HCT116 (cell line): Measurements from ENCODE around the gene RFXANK. TPM values are rescaled to one million over a fixed set of nuclear protein-coding genes. Genes with fewer than 3 reads are reported as not detected.
A peak's percentile ranks its signal among the peaks of the same experiment; 100 is the strongest.

Source experiments
- ATAC-seq: fragments of 200-7000 bp; cut with Tn5 transposase; 2 replicates; pipeline ENCODE4 v1.9.1; 2020; ENCODE audit warnings: mild to moderate bottlenecking, moderate library complexity
- BruUV-seq: library from RNA; stranded (reverse); fragments of 400-500 nt; replicated peaks from 2 replicates; lab custom pipeline; 2021; lab: Mats Ljungman, UMichigan
- CTCF ChIA-PET: fragments of 300-600 bp; sonication (Branson Sonifier 250); formaldehyde crosslinking; loops from one replicate; lab custom pipeline; 2021; ENCODE audit warnings: antibody characterized with exemption; lab: Charles Lee
- POLR2A ChIA-PET: fragments of 300-600, 350-600 bp; sonication (Branson Sonifier 250); formaldehyde crosslinking; loops from one replicate; lab custom pipeline; 2021; ENCODE audit warnings: antibody characterized with exemption; lab: Charles Lee
- RAD21 ChIA-PET, 2 experiments: fragments of 300-600 bp; sonication (Branson Sonifier 250); formaldehyde crosslinking; loops; one replicate each; lab custom pipeline; 2023; ENCODE audit warnings: low total read pairs in 2 of 2; ENCODE audit not compliant: uncharacterized antibody in 2 of 2, unreplicated experiment in 2 of 2, low non-redundant PET in 1 of 2; lab: Charles Lee
- DNase-seq: peaks from one replicate; pipeline ENCODE4 v3.0.0-alpha.2; 2010; ENCODE audit warnings: low read depth, low spot score
- H2AFZ ChIP-seq: fragments of 200-600 bp; shearing (Covaris generic), sonication (generic); 2 replicates; pipeline ENCODE4 v1.6.1; 2017; ENCODE audit warnings: low read depth, mixed run types, mixed read lengths, antibody characterized with exemption, low read length; ENCODE audit not compliant: poor library complexity, severe bottlenecking
- H3K27ac ChIP-seq: 2 replicates; pipeline ENCODE4 v1.5.1; 2012; ENCODE audit warnings: low read depth, low read length
- H3K27me3 ChIP-seq: fragments of 200-600 bp; sonication (generic); 2 replicates; pipeline ENCODE4 v1.6.1; 2016; ENCODE audit warnings: mixed run types, low read length, mixed read lengths; ENCODE audit not compliant: insufficient read depth
- H3K36me3 ChIP-seq, 2 experiments: fragments of 200-500 bp in 1 of 2; fragments of 200-600 bp in 1 of 2; sonication (Bioruptor generic) in 1 of 2; sonication (generic) in 1 of 2; 2 replicates each; pipeline versions ENCODE4 v1.5.1 to v1.6.1; 2014 to 2016; ENCODE audit warnings: low read length in 2 of 2, inconsistent platforms in 1 of 2, mixed read lengths in 1 of 2, mixed run types in 1 of 2; ENCODE audit not compliant: insufficient read depth in 2 of 2, control insufficient read depth in 1 of 2
- H3K4me1 ChIP-seq, 2 experiments: fragments of 200-600 bp in 1 of 2; sonication (generic) in 1 of 2; 2 replicates each; pipeline versions ENCODE4 v1.5.1 to v1.6.1; 2012 to 2017; ENCODE audit warnings: low read length in 2 of 2, inconsistent platforms in 1 of 2, mild to moderate bottlenecking in 1 of 2, mixed read lengths in 1 of 2, mixed run types in 1 of 2, moderate library complexity in 1 of 2; ENCODE audit not compliant: insufficient read depth in 2 of 2, control insufficient read depth in 1 of 2
- H3K4me2 ChIP-seq: fragments of 200-600 bp; sonication (generic); 2 replicates; pipeline ENCODE4 v1.6.1; 2017; ENCODE audit warnings: mixed run types, low read length, mixed read lengths
- H3K4me3 ChIP-seq, 2 experiments: fragments of 200-600 bp in 1 of 2; sonication (generic) in 1 of 2; replicated peaks in 1 of 2; 2 replicates each; pipeline ENCODE4 v1.5.1; 2011 to 2016; ENCODE audit warnings: low read length in 2 of 2, control low read depth in 1 of 2, low read depth in 1 of 2, mild to moderate bottlenecking in 1 of 2, mixed read lengths in 1 of 2, mixed run types in 1 of 2
- H3K79me2 ChIP-seq: fragments of 200-600 bp; sonication (generic); 2 replicates; pipeline ENCODE4 v1.6.1; 2017; ENCODE audit warnings: mild to moderate bottlenecking, mixed run types, low read length, moderate library complexity, mixed read lengths; ENCODE audit not compliant: insufficient read depth
- H3K9ac ChIP-seq: fragments of 200-600 bp; sonication (generic); 2 replicates; pipeline ENCODE4 v1.6.1; 2016; ENCODE audit warnings: low read length, mixed read lengths
- H3K9me2 ChIP-seq: fragments of 200-600 bp; sonication (generic), shearing (Covaris generic); 2 replicates; pipeline ENCODE4 v1.6.1; 2017; ENCODE audit warnings: mixed run types, mild to moderate bottlenecking, moderate library complexity; ENCODE audit not compliant: insufficient read depth
- H3K9me3 ChIP-seq, 2 experiments: fragments of 200-500 bp in 1 of 2; fragments of 200-600 bp in 1 of 2; sonication (Bioruptor generic) in 1 of 2; sonication (generic) in 1 of 2; 2 replicates each; pipeline ENCODE4 v1.6.1; 2014 to 2017; ENCODE audit warnings: low read length in 2 of 2, mixed read lengths in 2 of 2, inconsistent platforms in 1 of 2, low read depth in 1 of 2, mild to moderate bottlenecking in 1 of 2, mixed run types in 1 of 2, moderate library complexity in 1 of 2; ENCODE audit not compliant: control insufficient read depth in 1 of 2, insufficient read depth in 1 of 2
- H4K20me1 ChIP-seq: fragments of 200-600 bp; sonication (generic), shearing (Covaris generic); 2 replicates; pipeline ENCODE4 v1.6.1; 2017; ENCODE audit warnings: mixed run types, mild to moderate bottlenecking, moderate library complexity; ENCODE audit not compliant: insufficient read depth
- MAX ChIP-seq: IDR thresholded peaks from 2 replicates; pipeline ENCODE4 v1.6.1; 2012
- RAD21 ChIP-seq: IDR thresholded peaks from 2 replicates; pipeline ENCODE4 v1.6.1; 2012; ENCODE audit warnings: low read depth, mild to moderate bottlenecking
- ZNF274 ChIP-seq: fragments of 200-500 bp; sonication (Bioruptor generic); IDR thresholded peaks from 2 replicates; pipeline ENCODE4 v1.6.1; 2014; ENCODE audit warnings: mild to moderate bottlenecking, low read depth, low read length, inconsistent platforms
- intact Hi-C: fragments of 100-400 bp; cut with micrococcal nuclease; formaldehyde crosslinking; loops from 2 replicates; pipeline ENCODE4 v1.10.0; 2022
- total RNA-seq: library from RNA; stranded (reverse); gene quantifications from one replicate; pipeline ENCODE4 v1.2.1, GENCODE V29; 2021; ENCODE audit not compliant: unreplicated experiment
- TF ChIP-seq, protein P1 (sequence below), 3 experiments: fragments of 200-600 bp in 1 of 3; sonication (generic) in 1 of 3; IDR thresholded peaks in 2 of 3; conservative IDR thresholded peaks in 1 of 3; 2 replicates each; pipeline ENCODE4 v1.5.1; 2012 to 2017; ENCODE audit warnings: low read depth in 2 of 3, low read length in 2 of 3, antibody characterized with exemption in 1 of 3, borderline replicate concordance in 1 of 3, control low read depth in 1 of 3, mild to moderate bottlenecking in 1 of 3, mixed read lengths in 1 of 3, mixed run types in 1 of 3, moderate library complexity in 1 of 3; ENCODE audit not compliant: insufficient read depth in 1 of 3

Gene RFXANK
- total RNA-seq, 1 experiment from 2014 or later = 78.9 TPM

DNA sequence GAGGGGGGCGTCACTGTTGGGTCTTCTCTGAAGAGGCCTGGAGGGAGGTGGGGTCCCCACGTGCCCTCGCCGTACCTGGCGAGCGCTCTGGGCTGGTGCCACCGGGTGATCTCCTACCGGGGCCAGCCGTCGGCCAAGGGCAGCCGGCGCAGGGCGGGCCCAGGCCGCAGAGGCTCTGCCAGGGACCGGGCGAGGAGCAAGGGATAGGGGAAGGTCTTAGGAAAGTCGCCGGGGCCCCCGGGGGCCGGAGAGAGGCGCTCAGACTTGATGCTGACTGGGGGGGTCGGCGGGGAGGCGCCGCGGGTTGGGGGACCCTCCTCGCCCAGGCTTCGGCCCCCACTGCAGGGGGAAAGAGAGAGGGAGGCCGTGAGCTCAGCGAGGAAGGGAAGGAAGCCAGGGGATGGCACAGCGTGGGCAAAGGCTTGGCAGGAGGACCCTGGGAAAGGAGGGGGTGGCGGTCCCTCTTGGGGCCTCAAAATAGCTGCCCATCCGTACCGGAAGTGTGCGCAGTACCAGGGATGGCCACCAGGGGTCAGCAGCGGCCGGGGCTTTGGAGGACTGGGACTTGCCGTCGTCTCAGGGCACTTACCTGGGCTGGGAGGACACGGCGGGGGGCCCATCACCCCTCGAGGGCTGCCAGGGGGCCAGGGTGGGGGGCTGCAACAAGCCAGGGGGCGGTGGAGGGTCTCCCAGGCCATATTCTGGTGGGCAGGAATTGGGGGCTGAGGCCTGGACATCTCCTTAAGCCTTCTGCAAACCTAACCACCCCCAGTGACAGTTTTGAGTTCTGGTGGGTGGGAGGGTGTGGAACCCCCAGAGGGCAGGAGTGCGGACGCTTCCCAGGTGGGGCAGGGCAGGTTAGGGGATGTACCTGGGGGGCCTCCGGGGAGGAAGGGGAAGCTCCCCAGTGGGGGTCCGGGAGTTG lies 46.1 kb upstream of the RFXANK start:
- no peaks in the 10 kb centered on the region for H3K9me3 ChIP-seq
- H3K9ac ChIP-seq = no peak overlapping the region
- ChIA-PET POLR2A (interaction anchor here (0.8 kb wide), 1 partner anchor 10 kb away, joined by 3 read pairs; no protein-coding TSS in a partner anchor), RAD21 (interaction anchor here (0.8 to 1.4 kb wide), 2 partner anchors 28 to 29 kb away, joined by 3 to 4 read pairs; no protein-coding TSS in a partner anchor), CTCF (interaction anchor here (0.6 to 3.3 kb wide), 7 partner anchors 10 to 408 kb away, joined by 3 to 15 read pairs (median 3); partner anchors contain the start of gene SLC25A42)
- ATAC-seq (peak; percentile 92), DNase-seq (no peak)
- H3K79me2 ChIP-seq = no peaks in the 10 kb centered on the region
- H3K27ac ChIP-seq = no peak overlapping the region
- H3K4me3 ChIP-seq = no peak overlapping the region
- intact Hi-C loops = loop anchor here (1.0 to 5.0 kb wide), 3 partner anchors 29 to 346 kb away; no protein-coding TSS in a partner anchor
- H4K20me1 ChIP-seq = no peaks in the 10 kb centered on the region
- no peaks in the 10 kb centered on the region for H3K9me2 ChIP-seq
- H3K4me2 ChIP-seq = no peak overlapping the region
- TF ChIP-seq MAX = no peak
- no peak for TF ChIP-seq ZNF274
- peak; percentile 91 for TF ChIP-seq RAD21
- TF ChIP-seq, protein P1, sequence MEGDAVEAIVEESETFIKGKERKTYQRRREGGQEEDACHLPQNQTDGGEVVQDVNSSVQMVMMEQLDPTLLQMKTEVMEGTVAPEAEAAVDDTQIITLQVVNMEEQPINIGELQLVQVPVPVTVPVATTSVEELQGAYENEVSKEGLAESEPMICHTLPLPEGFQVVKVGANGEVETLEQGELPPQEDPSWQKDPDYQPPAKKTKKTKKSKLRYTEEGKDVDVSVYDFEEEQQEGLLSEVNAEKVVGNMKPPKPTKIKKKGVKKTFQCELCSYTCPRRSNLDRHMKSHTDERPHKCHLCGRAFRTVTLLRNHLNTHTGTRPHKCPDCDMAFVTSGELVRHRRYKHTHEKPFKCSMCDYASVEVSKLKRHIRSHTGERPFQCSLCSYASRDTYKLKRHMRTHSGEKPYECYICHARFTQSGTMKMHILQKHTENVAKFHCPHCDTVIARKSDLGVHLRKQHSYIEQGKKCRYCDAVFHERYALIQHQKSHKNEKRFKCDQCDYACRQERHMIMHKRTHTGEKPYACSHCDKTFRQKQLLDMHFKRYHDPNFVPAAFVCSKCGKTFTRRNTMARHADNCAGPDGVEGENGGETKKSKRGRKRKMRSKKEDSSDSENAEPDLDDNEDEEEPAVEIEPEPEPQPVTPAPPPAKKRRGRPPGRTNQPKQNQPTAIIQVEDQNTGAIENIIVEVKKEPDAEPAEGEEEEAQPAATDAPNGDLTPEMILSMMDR (IDR thresholded peaks at IDR 0.05 in 2 of 3, conservative IDR thresholded peaks at IDR 0.05 in 1 of 3; ENCODE audit: borderline replicate concordance in 1 of 3, insufficient read depth in 1 of 3, low read depth in 2 of 3, low read length in 2 of 3) = peak; percentile 79 to 96 (median 86)
- no peak overlapping the region for H2AFZ ChIP-seq
- H3K4me1 ChIP-seq = no peaks in the 10 kb centered on the region
- no TSS peak for BruUV-seq
- no peaks in the 10 kb centered on the region; a peak in 2 of 4 replicates for H3K36me3 ChIP-seq
- H3K27me3 ChIP-seq = no peaks in the 10 kb centered on the region
